HFFc6 (cell line): Measurements from ENCODE around the gene MAGEB17. TPM values are rescaled to one million over a fixed set of nuclear protein-coding genes. Genes with fewer than 3 reads are reported as not detected.
A peak's percentile ranks its signal among the peaks of the same experiment; 100 is the strongest.

Experiments used
- DNase-seq: peaks from one replicate; pipeline ENCODE4 v3.0.0-alpha.2; 2018
- H3K27ac Mint-ChIP-seq: 2 replicates; pipeline ENCODE4 v1.8.0; 2020; ENCODE audit warnings: mild to moderate bottlenecking, mixed read lengths
- H3K27me3 Mint-ChIP-seq: 2 replicates; pipeline ENCODE4 v1.8.0; 2021; ENCODE audit warnings: mild to moderate bottlenecking, moderate library complexity, mixed read lengths; ENCODE audit not compliant: insufficient read depth
- H3K36me3 Mint-ChIP-seq: 2 replicates; pipeline ENCODE4 v1.8.0; 2021; ENCODE audit warnings: low read depth, mixed read lengths
- H3K4me1 Mint-ChIP-seq: 2 replicates; pipeline ENCODE4 v1.8.0; 2020; ENCODE audit warnings: low read depth, mixed read lengths
- H3K4me3 Mint-ChIP-seq: 2 replicates; pipeline ENCODE4 v1.8.0; 2020; ENCODE audit warnings: mild to moderate bottlenecking, moderate library complexity, mixed read lengths
- H3K9me3 Mint-ChIP-seq: 2 replicates; pipeline ENCODE4 v1.8.0; 2020; ENCODE audit warnings: mild to moderate bottlenecking, mixed read lengths
- CTCF ChIP-seq: fragments of 200-600 bp; sonication (generic); IDR thresholded peaks from 2 replicates; pipeline ENCODE4 v1.5.0; 2021; ENCODE audit warnings: antibody characterized with exemption, mild to moderate bottlenecking
- long read RNA-seq: library from polyadenylated mRNA; unstranded; transcript quantifications from one replicate; pipeline ENCODE4 v2.0.0, GENCODE V29; 2019
- total RNA-seq, 6 experiments: library from RNA; stranded (reverse); fragmentation: NEBNext Ultra II Directional; extraction: Animal tissue kit (Norgen Biotek cat#: 25700); gene quantifications; 2 replicates in 1 of 6; 3 replicates in 5 of 6; pipeline ENCODE4 v1.2.3, GENCODE V29; 2021

The MAGEB17 gene, protein sequence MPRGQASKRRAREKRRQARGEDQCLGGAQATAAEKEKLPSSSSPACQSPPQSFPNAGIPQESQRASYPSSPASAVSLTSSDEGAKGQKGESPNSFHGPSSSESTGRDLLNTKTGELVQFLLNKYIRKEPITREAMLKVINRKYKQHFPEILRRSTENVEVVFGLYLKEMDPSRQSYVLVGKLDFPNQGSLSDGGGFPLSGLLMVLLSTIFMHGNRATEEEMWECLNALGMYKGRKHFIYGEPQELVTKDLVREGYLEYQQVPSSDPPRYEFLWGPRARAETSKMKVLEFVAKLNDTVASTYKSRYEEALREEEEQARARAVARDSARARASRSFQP
- not detected for total RNA-seq
- long read RNA-seq, result 0 reads

GRCh38 chrX:16167181-16167580 is at the start of gene MAGEB17:
Gene MAGEB17, plus strand, starts transcription at chrX:16167481. Its CDS starts 2,902 bp downstream, at chrX:16170383.
- no peak for DNase-seq

GRCh38 chrX:16119353-16120220 is 47.7 kb upstream of the MAGEB17 start:
- H3K36me3 Mint-ChIP-seq, result peaks cover 8% of the 10 kb centered on the region
- H3K4me3 Mint-ChIP-seq, result no peak overlapping the region
- no peak for TF ChIP-seq CTCF

More at GRCh38 chrX:16167181-16167580, at the start of gene MAGEB17:
- no peaks in the 10 kb centered on the region for H3K9me3 Mint-ChIP-seq
- no peak within 1 kb of the TSS for H3K27ac Mint-ChIP-seq
- TF ChIP-seq CTCF, result no peak
- H3K4me1 Mint-ChIP-seq, result peaks cover 6% of the 10 kb centered on the region; the same call in 1 of the 2 replicates
- no peak within 1 kb of the TSS for H3K4me3 Mint-ChIP-seq
- H3K27me3 Mint-ChIP-seq, result no peaks in the 10 kb centered on the region
- no peaks in the 10 kb centered on the region for H3K36me3 Mint-ChIP-seq

GRCh38 chrX:16120431-16120830 is 46.9 kb upstream of the MAGEB17 start:
- DNase-seq, result no peak

More at GRCh38 chrX:16119353-16120220, 47.7 kb upstream of the MAGEB17 start:
- H3K27me3 Mint-ChIP-seq, result no peaks in the 10 kb centered on the region; the same call in 1 of the 2 replicates
- peaks cover 6% of the 10 kb centered on the region; the same call in 1 of the 2 replicates for H3K9me3 Mint-ChIP-seq
- no peak for DNase-seq
- no peak overlapping the region for H3K27ac Mint-ChIP-seq
- peaks cover 26% of the 10 kb centered on the region for H3K4me1 Mint-ChIP-seq

GRCh38 chrX:16123222-16123786 is 44.0 kb upstream of the MAGEB17 start, which contains the start of gene GRPR:
Gene GRPR, plus strand, starts transcription at chrX:16123565. Its CDS starts 389 bp downstream, at chrX:16123954.
- H3K4me3 Mint-ChIP-seq, result peak within 1 kb of the TSS; percentile 47; the same call in 1 of the 2 replicates
- no peaks in the 10 kb centered on the region for H3K27me3 Mint-ChIP-seq
- peak; percentile 84 for DNase-seq
- peak; percentile 84 for TF ChIP-seq CTCF
- H3K4me1 Mint-ChIP-seq, result peaks cover 25% of the 10 kb centered on the region
- H3K27ac Mint-ChIP-seq, result no peak within 1 kb of the TSS
- peaks cover 6% of the 10 kb centered on the region; the same call in 1 of the 2 replicates for H3K9me3 Mint-ChIP-seq
- peaks cover 8% of the 10 kb centered on the region for H3K36me3 Mint-ChIP-seq

More at GRCh38 chrX:16120431-16120830, 46.9 kb upstream of the MAGEB17 start:
- H3K27me3 Mint-ChIP-seq, result no peaks in the 10 kb centered on the region; the same call in 1 of the 2 replicates
- H3K9me3 Mint-ChIP-seq, result peaks cover 6% of the 10 kb centered on the region; the same call in 1 of the 2 replicates
- H3K4me3 Mint-ChIP-seq, result no peak overlapping the region
- no peak overlapping the region for H3K27ac Mint-ChIP-seq
- no peak for TF ChIP-seq CTCF
- peaks cover 8% of the 10 kb centered on the region for H3K36me3 Mint-ChIP-seq
- peaks cover 20% of the 10 kb centered on the region for H3K4me1 Mint-ChIP-seq

DNA sequence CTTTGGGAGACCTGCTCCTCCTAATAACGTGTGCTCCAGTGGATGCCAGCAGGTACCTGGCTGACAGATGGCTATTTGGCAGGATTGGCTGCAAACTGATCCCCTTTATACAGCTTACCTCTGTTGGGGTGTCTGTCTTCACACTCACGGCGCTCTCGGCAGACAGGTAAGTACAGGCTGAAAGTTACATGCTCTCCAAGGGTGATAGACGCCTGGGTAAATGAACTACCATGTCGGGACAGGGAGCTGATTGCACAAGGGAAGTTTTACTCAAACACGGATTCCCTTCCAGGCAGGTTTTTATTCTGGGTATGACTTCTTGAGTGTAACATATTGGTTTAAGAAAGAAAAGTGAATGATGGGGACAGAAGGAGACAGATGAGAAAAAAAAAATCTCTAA is 43.1 kb upstream of the MAGEB17 start:
- no peak overlapping the region for H3K4me3 Mint-ChIP-seq
- peaks cover 8% of the 10 kb centered on the region for H3K36me3 Mint-ChIP-seq
- no peak for DNase-seq
- no peak for TF ChIP-seq CTCF
- H3K27me3 Mint-ChIP-seq, result no peaks in the 10 kb centered on the region
- H3K4me1 Mint-ChIP-seq, result peaks cover 25% of the 10 kb centered on the region
- peaks cover 3% of the 10 kb centered on the region; the same call in 1 of the 2 replicates for H3K9me3 Mint-ChIP-seq
- no peak overlapping the region for H3K27ac Mint-ChIP-seq
